GM12878 (cell line): ENCODE results near the gene LINGO1. TPM values are rescaled to one million over a fixed set of nuclear protein-coding genes. Genes with fewer than 3 reads are reported as not detected.

Experiments used
- ATAC-seq: fragments of 200-7000 bp; cut with Tn5 transposase; 3 replicates; pipeline ENCODE4 v1.9.1; 2020; ENCODE audit warnings: mild to moderate bottlenecking, moderate library complexity
- BruUV-seq: library from RNA; stranded (reverse); fragments of 400-500 nt; replicated peaks from 2 replicates; lab custom pipeline; 2021; lab: Mats Ljungman, UMichigan
- CTCF ChIA-PET: fragments of 300-600 bp; sonication (Branson Sonifier 250); formaldehyde crosslinking; extraction: SDS; loops from one replicate; lab custom pipeline; 2021; ENCODE audit warnings: inconsistent platforms; lab: Yijun Ruan, JAX
- POLR2A ChIA-PET: fragments of 350-600 bp; formaldehyde crosslinking; extraction: SDS; loops from one replicate; lab custom pipeline; 2021; ENCODE audit warnings: inconsistent platforms; lab: Charles Lee
- RAD21 ChIA-PET: fragments of 300-600 bp; sonication (Branson Sonifier 250); formaldehyde crosslinking; loops from one replicate; lab custom pipeline; 2023; ENCODE audit warnings: antibody characterized with exemption; ENCODE audit not compliant: unreplicated experiment; lab: Charles Lee
- SMC1A ChIA-PET: fragments of 300-600 bp; sonication (Branson Sonifier 250); formaldehyde crosslinking; loops from one replicate; lab custom pipeline; 2023; ENCODE audit not compliant: unreplicated experiment, uncharacterized antibody; lab: Charles Lee
- DNase-seq: peaks from one replicate; pipeline ENCODE4 v3.0.0-alpha.2; 2011; ENCODE audit warnings: low read depth, low spot score
- FAIRE-seq: peaks from 3 replicates; lab custom pipeline; 2011; peaks lifted over from hg19 to GRCh38; lab: Jason Lieb, UNC
- H2AFZ ChIP-seq: 2 replicates; pipeline ENCODE4 v1.6.0; 2011; ENCODE audit warnings: low read depth, low read length, control low read depth; ENCODE audit not compliant: control insufficient read depth
- H3K27ac ChIP-seq: 2 replicates; pipeline ENCODE4 v1.5.1; 2011; ENCODE audit warnings: control low read depth; ENCODE audit not compliant: control insufficient read depth, insufficient read depth
- H3K27me3 ChIP-seq, 2 experiments: replicated peaks in 1 of 2; 2 replicates each; pipeline versions ENCODE4 v1.6.0 to v1.6.1; 2011; ENCODE audit warnings: low read length in 1 of 2; ENCODE audit not compliant: control insufficient read depth in 2 of 2, insufficient read depth in 2 of 2
- H3K36me3 ChIP-seq, 2 experiments: 2 replicates each; pipeline ENCODE4 v1.5.1; 2011; ENCODE audit warnings: low read length in 1 of 2; ENCODE audit not compliant: control insufficient read depth in 2 of 2, insufficient read depth in 2 of 2
- H3K4me1 ChIP-seq: 2 replicates; pipeline ENCODE4 v1.6.1; 2011; ENCODE audit warnings: mild to moderate bottlenecking, low read length, moderate library complexity, mixed read lengths; ENCODE audit not compliant: control insufficient read depth, insufficient read depth
- H3K4me2 ChIP-seq: 2 replicates; pipeline ENCODE4 v1.6.0; 2011; ENCODE audit warnings: control low read depth; ENCODE audit not compliant: control insufficient read depth, insufficient read depth
- H3K4me3 ChIP-seq: fragments of 200-600 bp; sonication (generic); 2 replicates; pipeline ENCODE4 v1.5.1; 2016
- H3K79me2 ChIP-seq: 2 replicates; pipeline ENCODE4 v1.6.0; 2011; ENCODE audit warnings: low read length; ENCODE audit not compliant: control insufficient read depth, insufficient read depth
- H3K9ac ChIP-seq: 2 replicates; pipeline ENCODE4 v1.8.0; 2011; ENCODE audit warnings: low read length, control low read depth, mixed read lengths; ENCODE audit not compliant: control insufficient read depth, insufficient read depth
- H3K9me3 ChIP-seq: replicated peaks from 3 replicates; pipeline ENCODE4 v1.5.1; 2011; ENCODE audit warnings: mild to moderate bottlenecking, low read length; ENCODE audit not compliant: control insufficient read depth, insufficient read depth
- H4K20me1 ChIP-seq: 2 replicates; pipeline ENCODE4 v1.6.0; 2011; ENCODE audit not compliant: control insufficient read depth, insufficient read depth
- CBFB ChIP-seq: IDR thresholded peaks from 2 replicates; pipeline ENCODE4 v1.6.1; 2016; ENCODE audit warnings: antibody characterized with exemption, low read depth
- CHD1 ChIP-seq: IDR thresholded peaks from 2 replicates; pipeline ENCODE4 v1.6.1; 2012; ENCODE audit warnings: low read depth, low read length, improper control_type of control experiment
- CREB1 ChIP-seq: IDR thresholded peaks from 2 replicates; pipeline ENCODE4 v1.6.1; 2012; ENCODE audit warnings: low read depth, mild to moderate bottlenecking, inconsistent platforms
- IKZF2 ChIP-seq, 2 experiments: fragments of 450-650 bp; IDR thresholded peaks; 2 replicates each; pipeline ENCODE4 v1.6.1; 2017; ENCODE audit warnings: mild to moderate bottlenecking in 2 of 2, moderate library complexity in 2 of 2
- MTA3 ChIP-seq: IDR thresholded peaks from 2 replicates; pipeline ENCODE4 v1.6.1; 2012; ENCODE audit warnings: low read length, inconsistent platforms, borderline replicate concordance
- NFYA ChIP-seq: IDR thresholded peaks from 2 replicates; pipeline ENCODE4 v1.6.1; 2011; ENCODE audit warnings: low read depth, mild to moderate bottlenecking, low read length, improper control_type of control experiment, borderline replicate concordance
- POLR2AphosphoS5 ChIP-seq: IDR thresholded peaks from 2 replicates; pipeline ENCODE4 v1.6.1; 2011; ENCODE audit warnings: mild to moderate bottlenecking, low read length, inconsistent platforms
- POU2F2 ChIP-seq: IDR thresholded peaks from 3 replicates; pipeline ENCODE4 v1.6.1; 2011; ENCODE audit warnings: low read depth, mild to moderate bottlenecking, low read length, borderline replicate concordance
- SMARCA5 ChIP-seq: fragments of 450-650 bp; IDR thresholded peaks from 2 replicates; pipeline ENCODE4 v1.6.1; 2017; ENCODE audit warnings: mild to moderate bottlenecking
- TBL1XR1 ChIP-seq: IDR thresholded peaks from 2 replicates; pipeline ENCODE4 v1.6.1; 2012; ENCODE audit warnings: low read depth, low read length, improper control_type of control experiment
- TCF12 ChIP-seq: IDR thresholded peaks from 2 replicates; pipeline ENCODE4 v1.6.1; 2011; ENCODE audit warnings: low read depth, mild to moderate bottlenecking, low read length
- YY1 ChIP-seq: IDR thresholded peaks from 2 replicates; pipeline ENCODE4 v1.6.1; 2011; ENCODE audit warnings: low read depth, mild to moderate bottlenecking, low read length
- WGBS: methylation state at CpG from one replicate; pipeline ENCODE4 v1.1.6; 2016; ENCODE audit warnings: low lambda C conversion rate; ENCODE audit not compliant: insufficient replicate concordance, insufficient coverage; ENCODE audit errors: missing lambda C conversion rate; 5-methylcytosine and 5-hydroxymethylcytosine counted together
- in situ Hi-C: fragments of 300-500 bp; cut with MboI; formaldehyde crosslinking; loops from 9 replicates; pipeline ENCODE4 v1.14.3; 2018; ENCODE audit warnings: mixed read lengths
- intact Hi-C: fragments of 100-400 bp; cut with micrococcal nuclease; formaldehyde crosslinking; loops from one replicate; pipeline ENCODE4 v1.14.2; 2022; ENCODE audit not compliant: unreplicated experiment
- polyA plus RNA-seq, 11 experiments: library from polyadenylated mRNA; depleted of rRNA in 4 of 11; unstranded in 6 of 11; stranded (reverse) in 5 of 11; fragments of >200 nt; fragmentation: Nextera tagmentation in 4 of 11; fragmentation: Illumina TruSeq in 1 of 11; extraction: Ambion mirVana in 4 of 11; extraction: Trizol in 1 of 11; gene quantifications; 1 replicate in 1 of 11; 2 replicates in 10 of 11; pipeline versions ENCODE4 v1.2.1 to v1.2.3, GENCODE V29; 2011 to 2016; ENCODE audit warnings: inconsistent platforms in 2 of 11, missing spikeins in 2 of 11, low read depth in 1 of 11
- total RNA-seq, 4 experiments: library from RNA; depleted of rRNA in 3 of 4; stranded (reverse); fragments of >200 nt in 3 of 4; fragmentation: Illumina TruSeq in 1 of 4; extraction: Trizol in 1 of 4; gene quantifications; 2 replicates each; pipeline versions ENCODE4 v1.2.1 to v1.2.3, GENCODE V29; 2013 to 2021
- TF ChIP-seq, protein P1 (sequence below): fragments of 450-650 bp; formaldehyde crosslinking; IDR thresholded peaks from 2 replicates; pipeline ENCODE4 v1.4.0; 2020; ENCODE audit warnings: mild to moderate bottlenecking, moderate library complexity
- TF ChIP-seq, protein P2 (sequence below): IDR thresholded peaks from 2 replicates; pipeline ENCODE4 v1.6.1; 2011; ENCODE audit warnings: mild to moderate bottlenecking, low read depth, low read length, moderate library complexity; ENCODE audit not compliant: insufficient replicate concordance

Gene LINGO1
- total and polyA plus RNA-seq, 10 of the 15 experiments (the other 5 are each of a cell fraction or from before 2014, with no cell fraction given) = 0.04 to 3.9 (median 0.17) TPM; not detected in 6

DNA sequence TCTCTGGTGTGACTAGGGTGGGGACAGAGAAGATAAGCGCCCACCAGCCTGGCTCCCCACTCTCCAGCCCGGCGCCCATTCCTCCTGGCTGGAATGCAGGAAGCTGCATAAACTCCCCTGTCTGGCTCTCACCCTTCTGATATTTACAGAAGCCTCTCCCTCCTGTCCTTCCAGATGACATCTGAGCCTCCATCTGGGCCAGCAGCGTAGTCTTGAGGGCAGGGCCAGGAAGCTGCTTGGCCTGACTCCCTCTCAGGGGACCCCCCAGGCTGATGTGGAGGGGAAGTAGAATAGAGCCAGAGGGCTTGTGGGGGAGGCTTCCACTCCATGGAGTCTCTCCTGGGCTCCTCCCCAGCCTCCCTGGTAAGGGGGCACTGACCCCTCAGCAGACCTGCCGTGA lies 49.9 kb downstream of the LINGO1 start:
- ChIA-PET SMC1A (no interaction called here), RAD21 (no interaction called here), CTCF (no interaction called here), POLR2A (no interaction called here)
- no peak for DNase-seq
- no peaks in the 10 kb centered on the region for H3K36me3 ChIP-seq
- H3K9me3 ChIP-seq = no peaks in the 10 kb centered on the region
- no peaks in the 10 kb centered on the region for H3K4me1 ChIP-seq
- no peak overlapping the region for H3K4me3 ChIP-seq
- H3K9ac ChIP-seq = no peak overlapping the region
- FAIRE-seq = no peak
- no peak for ATAC-seq
- no peak overlapping the region for H2AFZ ChIP-seq
- H3K27ac ChIP-seq = no peak overlapping the region
- H4K20me1 ChIP-seq = no peaks in the 10 kb centered on the region
- intact Hi-C loops = no loop called here
- H3K27me3 ChIP-seq = peaks cover 0 to 5% of the 10 kb centered on the region in 2 experiments; a peak in 2 of 4 replicates
- H3K4me2 ChIP-seq = no peak overlapping the region
- no peak for TF ChIP-seq TBL1XR1
- in situ Hi-C loops = no loop called here
- no TSS peak for BruUV-seq
- H3K79me2 ChIP-seq = no peaks in the 10 kb centered on the region
- 52% methylated on average over 5 of the region's 5 CpGs for WGBS

DNA sequence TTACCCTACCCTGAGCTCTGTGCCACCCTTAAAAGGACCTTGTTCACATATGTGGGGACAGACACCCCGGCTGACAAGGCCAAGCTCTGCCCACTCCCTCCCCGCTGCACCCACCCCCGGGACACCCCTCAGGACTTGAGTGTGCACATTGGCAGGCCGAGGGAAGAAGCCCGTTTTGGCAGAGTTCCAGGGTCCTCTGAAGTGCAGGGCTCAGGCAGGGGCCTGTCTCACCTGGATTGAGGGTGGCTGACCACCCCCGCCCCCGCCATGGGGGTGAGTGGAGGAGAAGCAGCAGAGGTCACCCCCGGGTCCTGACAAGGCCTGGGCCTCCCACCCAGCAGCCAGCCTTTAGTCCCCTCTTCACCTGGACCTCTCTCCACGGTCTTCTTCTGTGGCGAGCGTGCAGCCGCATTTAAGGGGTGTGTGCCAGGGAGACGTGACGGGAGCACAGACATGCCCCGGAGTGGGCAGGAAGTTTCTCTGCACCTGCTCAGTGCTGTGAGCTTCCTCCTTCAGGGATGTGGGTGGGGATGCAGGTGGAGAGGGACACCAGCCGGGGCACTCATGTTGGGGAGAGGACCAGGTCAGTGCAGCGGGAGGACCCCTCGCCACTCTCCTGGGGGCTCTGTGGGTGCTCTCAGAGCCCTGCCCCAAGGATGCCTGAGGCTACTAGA lies 50.7 kb downstream of the LINGO1 start:
- no peak overlapping the region for H3K4me2 ChIP-seq
- no peak overlapping the region for H3K27ac ChIP-seq
- no peaks in the 10 kb centered on the region for H4K20me1 ChIP-seq
- ChIA-PET POLR2A (no interaction called here), SMC1A (no interaction called here), CTCF (no interaction called here), RAD21 (no interaction called here)
- no peak overlapping the region for H3K4me3 ChIP-seq
- no peak overlapping the region for H2AFZ ChIP-seq
- no peaks in the 10 kb centered on the region for H3K36me3 ChIP-seq
- ATAC-seq = no peak
- intact Hi-C loops (no loop called here), in situ Hi-C loops (no loop called here)
- H3K9me3 ChIP-seq = no peaks in the 10 kb centered on the region
- H3K4me1 ChIP-seq = no peaks in the 10 kb centered on the region
- H3K9ac ChIP-seq = no peak overlapping the region
- 28% methylated on average over 17 of the region's 18 CpGs for WGBS
- no peak for FAIRE-seq
- no peaks in the 10 kb centered on the region for H3K79me2 ChIP-seq
- no TSS peak for BruUV-seq
- H3K27me3 ChIP-seq = peaks cover 0 to 4% of the 10 kb centered on the region in 2 experiments; a peak in 2 of 4 replicates
- no peak for DNase-seq
- no peak for TF ChIP-seq MTA3
- TF ChIP-seq IKZF2 (IDR thresholded peaks at IDR 0.05) = no peak
- no peak for TF ChIP-seq NFYA
- TF ChIP-seq, protein P1, sequence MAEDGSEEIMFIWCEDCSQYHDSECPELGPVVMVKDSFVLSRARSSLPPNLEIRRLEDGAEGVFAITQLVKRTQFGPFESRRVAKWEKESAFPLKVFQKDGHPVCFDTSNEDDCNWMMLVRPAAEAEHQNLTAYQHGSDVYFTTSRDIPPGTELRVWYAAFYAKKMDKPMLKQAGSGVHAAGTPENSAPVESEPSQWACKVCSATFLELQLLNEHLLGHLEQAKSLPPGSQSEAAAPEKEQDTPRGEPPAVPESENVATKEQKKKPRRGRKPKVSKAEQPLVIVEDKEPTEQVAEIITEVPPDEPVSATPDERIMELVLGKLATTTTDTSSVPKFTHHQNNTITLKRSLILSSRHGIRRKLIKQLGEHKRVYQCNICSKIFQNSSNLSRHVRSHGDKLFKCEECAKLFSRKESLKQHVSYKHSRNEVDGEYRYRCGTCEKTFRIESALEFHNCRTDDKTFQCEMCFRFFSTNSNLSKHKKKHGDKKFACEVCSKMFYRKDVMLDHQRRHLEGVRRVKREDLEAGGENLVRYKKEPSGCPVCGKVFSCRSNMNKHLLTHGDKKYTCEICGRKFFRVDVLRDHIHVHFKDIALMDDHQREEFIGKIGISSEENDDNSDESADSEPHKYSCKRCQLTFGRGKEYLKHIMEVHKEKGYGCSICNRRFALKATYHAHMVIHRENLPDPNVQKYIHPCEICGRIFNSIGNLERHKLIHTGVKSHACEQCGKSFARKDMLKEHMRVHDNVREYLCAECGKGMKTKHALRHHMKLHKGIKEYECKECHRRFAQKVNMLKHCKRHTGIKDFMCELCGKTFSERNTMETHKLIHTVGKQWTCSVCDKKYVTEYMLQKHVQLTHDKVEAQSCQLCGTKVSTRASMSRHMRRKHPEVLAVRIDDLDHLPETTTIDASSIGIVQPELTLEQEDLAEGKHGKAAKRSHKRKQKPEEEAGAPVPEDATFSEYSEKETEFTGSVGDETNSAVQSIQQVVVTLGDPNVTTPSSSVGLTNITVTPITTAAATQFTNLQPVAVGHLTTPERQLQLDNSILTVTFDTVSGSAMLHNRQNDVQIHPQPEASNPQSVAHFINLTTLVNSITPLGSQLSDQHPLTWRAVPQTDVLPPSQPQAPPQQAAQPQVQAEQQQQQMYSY (CRISPR knock-in tag) = no peak
- no peak for TF ChIP-seq CBFB
- no peak for TF ChIP-seq TCF12
- TF ChIP-seq YY1 = no peak
- TF ChIP-seq POLR2AphosphoS5 = no peak
- no peak for TF ChIP-seq POU2F2
- TF ChIP-seq CHD1 = no peak
- TF ChIP-seq SMARCA5 = no peak
- TF ChIP-seq CREB1 = no peak
- TF ChIP-seq, protein P2, sequence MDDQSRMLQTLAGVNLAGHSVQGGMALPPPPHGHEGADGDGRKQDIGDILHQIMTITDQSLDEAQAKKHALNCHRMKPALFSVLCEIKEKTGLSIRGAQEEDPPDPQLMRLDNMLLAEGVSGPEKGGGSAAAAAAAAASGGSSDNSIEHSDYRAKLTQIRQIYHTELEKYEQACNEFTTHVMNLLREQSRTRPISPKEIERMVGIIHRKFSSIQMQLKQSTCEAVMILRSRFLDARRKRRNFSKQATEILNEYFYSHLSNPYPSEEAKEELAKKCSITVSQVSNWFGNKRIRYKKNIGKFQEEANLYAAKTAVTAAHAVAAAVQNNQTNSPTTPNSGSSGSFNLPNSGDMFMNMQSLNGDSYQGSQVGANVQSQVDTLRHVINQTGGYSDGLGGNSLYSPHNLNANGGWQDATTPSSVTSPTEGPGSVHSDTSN = no peak
